Choroid plexus epithelial cell (primary cell): ENCODE data around the gene FHOD3.

ENCODE experiments used
- DNase-seq: peaks from one replicate; pipeline ENCODE4 v3.0.0-alpha.2; 2010; ENCODE audit warnings: low read depth
- H3K4me3 ChIP-seq: 2 replicates; pipeline ENCODE4 v1.5.1; 2011; ENCODE audit warnings: low read depth, mild to moderate bottlenecking, control low read depth, low read length, moderate library complexity
- CTCF ChIP-seq: conservative IDR thresholded peaks from 2 replicates; pipeline ENCODE4 v1.5.1; 2011; ENCODE audit warnings: low read depth, mild to moderate bottlenecking, control low read depth, inconsistent platforms, low read length, moderate library complexity

The FHOD3 gene

GRCh38 chr18:36700955-36701354, 403.4 kb downstream of the FHOD3 start:
- no peak for TF ChIP-seq CTCF
- no peak overlapping the region for H3K4me3 ChIP-seq
- no peak for DNase-seq

GRCh38 chr18:36702401-36703013, 405.0 kb downstream of the FHOD3 start:
- TF ChIP-seq CTCF, result no peak
- DNase-seq, result no peak
- H3K4me3 ChIP-seq, result no peak overlapping the region

- TF ChIP-seq CTCF, result no peak
- no peak for DNase-seq
- no peak overlapping the region for H3K4me3 ChIP-seq
Observed at GRCh38 chr18:36704156-36704555, 406.6 kb downstream of the FHOD3 start.

GRCh38 chr18:36706134-36706881, 408.8 kb downstream of the FHOD3 start:
- DNase-seq, result no peak
- H3K4me3 ChIP-seq, result no peak overlapping the region
- TF ChIP-seq CTCF, result no peak

- H3K4me3 ChIP-seq, result no peak overlapping the region
- no peak for DNase-seq
- no peak for TF ChIP-seq CTCF
Observed at GRCh38 chr18:36708366-36708765, 410.9 kb downstream of the FHOD3 start.

- no peak overlapping the region for H3K4me3 ChIP-seq
- TF ChIP-seq CTCF, result no peak
- no peak for DNase-seq
Observed at GRCh38 chr18:36709315-36709714, 411.8 kb downstream of the FHOD3 start.
